Stomach (tissue), 9 donors: ENCODE data around the gene KCNN2. TPM values are rescaled to one million over a fixed set of nuclear protein-coding genes. Genes with fewer than 3 reads are reported as not detected.
A peak's percentile ranks its signal among the peaks of the same experiment; 100 is the strongest.

ENCODE experiments used
- DNase-seq, 2 donors: peaks; one replicate each; pipeline versions ENCODE4 v3.0.0 to v3.0.0-alpha.2; 2013 to 2019
- H3K27ac ChIP-seq, 5 donors: fragments of 200-600 bp in 4 of 5; sonication (generic) in 4 of 5; one replicate each; pipeline ENCODE4 v1.5.1; 2013 to 2019; ENCODE audit warnings: mild to moderate bottlenecking in 1 of 5, moderate library complexity in 1 of 5
- H3K27me3 ChIP-seq, 3 donors: fragments of 200-600 bp; sonication (generic); one replicate each; pipeline ENCODE4 v1.5.1; 2017 to 2019; ENCODE audit warnings: mixed run types in 1 of 3
- H3K36me3 ChIP-seq, 4 donors: fragments of 200-600 bp; sonication (generic); 1 replicate in 3 of 4; 2 replicates in 1 of 4; pipeline ENCODE4 v1.5.1; 2016 to 2019
- H3K4me1 ChIP-seq, 4 donors: fragments of 200-600 bp; sonication (generic); one replicate each; pipeline ENCODE4 v1.5.1; 2016 to 2019
- H3K4me3 ChIP-seq, 4 donors: fragments of 200-600 bp; sonication (generic) in 3 of 4; one replicate each; pipeline ENCODE4 v1.5.1; 2016 to 2019; ENCODE audit warnings: mild to moderate bottlenecking in 1 of 4
- H3K9me3 ChIP-seq, 4 donors: fragments of 200-600 bp; sonication (generic); one replicate each; pipeline ENCODE4 v1.5.1; 2016 to 2019
- CTCF ChIP-seq, 7 experiments: fragments of 450-650 bp in 4 of 7; fragments of 200-600 bp in 3 of 7; sonication (generic) in 3 of 7; IDR thresholded peaks; one replicate each; pipeline ENCODE4 v1.5.1; 2016 to 2019; ENCODE audit warnings: antibody characterized with exemption in 7 of 7, control low read depth in 2 of 7, mild to moderate bottlenecking in 1 of 7
- EP300 ChIP-seq: sonication (generic); formaldehyde crosslinking; IDR thresholded peaks from one replicate; pipeline ENCODE4 v1.6.1; 2017; ENCODE audit warnings: antibody characterized with exemption
- POLR2A ChIP-seq, 4 donors: fragments of 450-650 bp; IDR thresholded peaks; one replicate each; pipeline ENCODE4 v1.6.1; 2016; ENCODE audit warnings: antibody characterized with exemption in 4 of 4, control low read depth in 2 of 4, mild to moderate bottlenecking in 1 of 4, moderate library complexity in 1 of 4
- POLR2AphosphoS5 ChIP-seq, 3 donors: sonication (generic); formaldehyde crosslinking; IDR thresholded peaks; one replicate each; pipeline ENCODE4 v1.6.1; 2016; ENCODE audit warnings: antibody characterized with exemption in 3 of 3
- WGBS, 5 donors: extraction: QIAGEN DNeasy Blood & Tissue Kit in 3 of 5; methylation state at CpG; one replicate each; pipeline versions ENCODE4 v1.1.5 to v1.1.7; 2013 to 2018; 5-methylcytosine and 5-hydroxymethylcytosine counted together
- intact Hi-C: fragments of 100-400 bp; cut with DNase I; formaldehyde crosslinking; loops from one replicate; pipeline ENCODE4 v1.15.1; 2023; ENCODE audit warnings: low total_unique reads
- polyA plus RNA-seq, 3 donors: library from polyadenylated mRNA; stranded (reverse); fragments of 200-250 nt; gene quantifications; one replicate each; pipeline ENCODE4 v1.2.3, GENCODE V29; 2013
- total RNA-seq, 5 donors: library from RNA; depleted of rRNA; stranded (reverse); fragments of >200 nt; gene quantifications; one replicate each; pipeline versions ENCODE4 v1.1.0 to v1.2.3, GENCODE V29; 2014 to 2016
- donor health status: healthy with polysubstance abuse.
- donor health status: Bipolar disorder and iron deficiency.
- donor health status: healthy.

The KCNN2 gene
- total and polyA plus RNA-seq, 8 donors = 0.28 to 9.4 (median 0.90) TPM; not detected in 2

GRCh38 chr5:114387433-114387832 is 25.6 kb downstream of the KCNN2 start:
- H3K9me3 ChIP-seq = no peaks in the 10 kb centered on the region
- H3K4me3 ChIP-seq = no peak overlapping the region
- no peak overlapping the region for H3K27ac ChIP-seq
- 78 to 90% (median 83%) methylated on average over 1 of the region's 1 CpG for WGBS, 5 donors
- H3K27me3 ChIP-seq = no peaks in the 10 kb centered on the region
- intact Hi-C loops = no loop called here
- H3K36me3 ChIP-seq = no peaks in the 10 kb centered on the region
- DNase-seq = peak in 1 of 2 donors; percentile 9
- TF ChIP-seq POLR2A (IDR thresholded peaks at IDR 0.05) (no peak), POLR2AphosphoS5 (IDR thresholded peaks at IDR 0.05) (no peak), EP300 (no peak), CTCF (IDR thresholded peaks at IDR 0.05) (no peak)
- H3K4me1 ChIP-seq = no peaks in the 10 kb centered on the region

GRCh38 chr5:114390431-114390830 is 28.6 kb downstream of the KCNN2 start:
- H3K27ac ChIP-seq = no peak overlapping the region
- intact Hi-C loops = no loop called here
- TF ChIP-seq EP300 (no peak), CTCF (IDR thresholded peaks at IDR 0.05) (no peak), POLR2A (IDR thresholded peaks at IDR 0.05) (no peak), POLR2AphosphoS5 (IDR thresholded peaks at IDR 0.05) (no peak)
- 86 to 96% (median 90%) methylated on average over 1 of the region's 1 CpG for WGBS, 5 donors
- no peak overlapping the region for H3K4me3 ChIP-seq
- no peaks in the 10 kb centered on the region for H3K36me3 ChIP-seq
- H3K9me3 ChIP-seq = no peaks in the 10 kb centered on the region
- H3K4me1 ChIP-seq = no peaks in the 10 kb centered on the region
- H3K27me3 ChIP-seq = no peaks in the 10 kb centered on the region
- DNase-seq = no peak

- H3K4me1 ChIP-seq = no peaks in the 10 kb centered on the region
- no peaks in the 10 kb centered on the region for H3K36me3 ChIP-seq
- no peak for TF ChIP-seq CTCF (IDR thresholded peaks at IDR 0.05)
- no peak for TF ChIP-seq EP300
- no peak for TF ChIP-seq POLR2A (IDR thresholded peaks at IDR 0.05)
- no peak for TF ChIP-seq POLR2AphosphoS5 (IDR thresholded peaks at IDR 0.05)
- WGBS, 5 donors = 60 to 68% (median 61%) methylated on average over 1 of the region's 1 CpG
- H3K4me3 ChIP-seq = no peak overlapping the region
- no peak overlapping the region for H3K27ac ChIP-seq
- no peak for DNase-seq
- H3K27me3 ChIP-seq = no peaks in the 10 kb centered on the region
- H3K9me3 ChIP-seq = no peaks in the 10 kb centered on the region
- intact Hi-C loops = no loop called here
Observed at GRCh38 chr5:114391321-114391720, 29.5 kb downstream of the KCNN2 start.

GRCh38 chr5:114393159-114393558 is 31.3 kb downstream of the KCNN2 start:
- H3K4me3 ChIP-seq = no peak overlapping the region
- no peaks in the 10 kb centered on the region for H3K36me3 ChIP-seq
- intact Hi-C loops = no loop called here
- 14 to 38% (median 33%) methylated on average over 1 of the region's 1 CpG for WGBS, 5 donors
- H3K4me1 ChIP-seq = no peaks in the 10 kb centered on the region
- no peak overlapping the region for H3K27ac ChIP-seq
- no peak for DNase-seq
- peaks cover 0 to 3% (median 0%) of the 10 kb centered on the region in 4 donors for H3K9me3 ChIP-seq
- TF ChIP-seq POLR2A (IDR thresholded peaks at IDR 0.05) (no peak), POLR2AphosphoS5 (IDR thresholded peaks at IDR 0.05) (no peak), CTCF (IDR thresholded peaks at IDR 0.05) (no peak), EP300 (no peak)
- H3K27me3 ChIP-seq = no peaks in the 10 kb centered on the region
